H1 (cell line): ENCODE measurements around the gene DSP. TPM values are rescaled to one million over a fixed set of nuclear protein-coding genes. Genes with fewer than 3 reads are reported as not detected.

Source experiments
- BACH1 ChIP-seq: IDR thresholded peaks from 2 replicates; pipeline ENCODE4 v1.6.1; 2012; ENCODE audit warnings: low read length, improper control_type of control experiment
- CHD7 ChIP-seq: fragments of 300-600 bp; sonication (generic); IDR thresholded peaks from 2 replicates; pipeline ENCODE4 v1.7.1; 2012; ENCODE audit warnings: low read length, moderate library complexity, mild to moderate bottlenecking, inconsistent platforms; ENCODE audit not compliant: insufficient replicate concordance
- EP300 ChIP-seq, 2 experiments: IDR thresholded peaks; 1 replicate in 1 of 2; 2 replicates in 1 of 2; pipeline ENCODE4 v1.6.1; 2011 to 2012; ENCODE audit warnings: low read depth in 2 of 2, low read length in 2 of 2, mild to moderate bottlenecking in 2 of 2, borderline replicate concordance in 1 of 2, inconsistent platforms in 1 of 2, moderate library complexity in 1 of 2
- YY1 ChIP-seq: IDR thresholded peaks from 2 replicates; pipeline ENCODE4 v1.6.1; 2011; ENCODE audit warnings: low read depth, mild to moderate bottlenecking, low read length
- polyA plus RNA-seq, 7 experiments: library from polyadenylated mRNA; depleted of rRNA in 3 of 7; stranded (reverse) in 5 of 7; unstranded in 2 of 7; fragments of >200 nt in 5 of 7; fragments of 200-250 nt in 2 of 7; gene quantifications; 1 replicate in 5 of 7; 2 replicates in 1 of 7; 4 replicates in 1 of 7; pipeline versions ENCODE4 v1.2.1 to v1.2.3, GENCODE V29; 2011 to 2013; ENCODE audit warnings: missing spikeins in 2 of 7, mixed read lengths in 2 of 7
- total RNA-seq: library from RNA; stranded (reverse); fragmentation: NEBNext Ultra II Directional; extraction: Animal tissue kit (Norgen Biotek cat#: 25700); gene quantifications from 2 replicates; pipeline ENCODE4 v1.2.1, GENCODE V29; 2021

DSP gene
- total and polyA plus RNA-seq, 2 of the 8 experiments (the other 6 are each of a cell fraction or from before 2014, with no cell fraction given) = 14.3 to 48.5 TPM

- TF ChIP-seq CHD7 (no peak), YY1 (no peak), EP300 (IDR thresholded peaks at IDR 0.05; ENCODE audit: borderline replicate concordance in 1 of 2, low read depth in 2 of 2, low read length in 2 of 2) (no peak), BACH1 (no peak)
Observed at GRCh38 chr6:7526755-7527154, 14.7 kb upstream of the DSP start (continued).
